SK-MEL-5 (cell line): Measurements from ENCODE around the gene DYNLT2B. TPM values are rescaled to one million over a fixed set of nuclear protein-coding genes. Genes with fewer than 3 reads are reported as not detected.
"Not testable (repeated sequence)": the region's sequence is repeated elsewhere in the genome, so short reads cannot be mapped to it uniquely, and the experiment has no call there.

Experiments
- DNase-seq: peaks from one replicate; pipeline ENCODE4 v3.0.0-alpha.2; 2016; ENCODE audit warnings: low read depth, low spot score
- in situ Hi-C: cut with HindIII; loops from 2 replicates; pipeline ENCODE4 v1.10.0; 2016; ENCODE audit warnings: low sequenced_read_pairs, high pct_unique_total_duplicates, low pct_unique_long_range_greater_than_20kb
- total RNA-seq: library from RNA; depleted of rRNA; stranded (reverse); fragments of >200 nt; shearing (Covaris generic); gene quantifications from 2 replicates; pipeline ENCODE4 v1.2.3, GENCODE V29; 2014

DYNLT2B gene
- total RNA-seq, 1 experiment from 2014 or later, result 1.0 TPM

GRCh38 chr3:196335503-196335948 is 17.5 kb upstream of the DYNLT2B start:
- in situ Hi-C loops, result no loop called here
- no peak for DNase-seq

GRCh38 chr3:196334982-196335381 is 16.9 kb upstream of the DYNLT2B start:
- DNase-seq, result no peak
- in situ Hi-C loops, result no loop called here

DNA sequence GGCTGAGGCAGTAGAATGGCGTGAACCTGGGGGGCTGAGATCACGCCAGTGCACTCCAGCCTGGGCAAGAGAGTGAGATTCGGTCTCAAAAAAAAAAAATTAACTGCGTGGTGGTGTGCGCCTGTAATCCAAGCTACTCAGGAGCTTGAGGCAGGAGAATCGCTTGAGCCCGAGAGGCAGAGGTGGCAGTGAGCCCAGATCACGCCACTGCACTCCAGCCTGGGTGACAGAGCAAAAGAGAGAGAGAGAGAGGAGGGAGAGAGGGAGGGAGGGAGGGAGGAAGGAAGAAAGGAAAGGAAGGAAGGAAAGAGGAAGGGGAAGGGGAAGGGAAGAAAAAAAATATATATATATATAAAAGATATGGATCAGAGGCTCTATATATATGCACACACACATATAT is 14.1 kb upstream of the DYNLT2B start:
- no peak for DNase-seq
- in situ Hi-C loops, result no loop called here

- in situ Hi-C loops, result no loop called here
- DNase-seq, result no peak
Observed at GRCh38 chr3:196327405-196327804, 9.4 kb upstream of the DYNLT2B start.

GRCh38 chr3:196326936-196327335 is 8.9 kb upstream of the DYNLT2B start:
- DNase-seq, result no peak
- in situ Hi-C loops, result no loop called here

DNA sequence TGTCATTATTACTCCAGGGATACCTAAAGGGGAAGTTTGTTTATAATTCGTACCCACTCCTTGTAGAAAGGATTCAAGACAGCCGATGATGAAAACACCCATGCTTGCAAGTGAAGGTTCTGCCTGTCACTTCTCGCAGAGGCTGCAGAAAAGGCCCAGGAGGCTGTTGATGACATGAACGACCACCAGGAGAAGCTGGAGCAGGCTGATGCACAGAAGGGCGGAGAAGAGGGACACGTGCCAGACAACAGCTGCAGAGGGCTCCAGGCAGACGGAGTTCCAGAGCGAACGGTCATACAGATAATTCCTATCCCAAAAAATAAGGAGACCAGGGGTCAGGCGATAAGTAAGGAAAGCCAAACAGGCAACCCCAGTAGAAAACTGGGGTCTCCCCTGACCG is 5.7 kb upstream of the DYNLT2B start:
- DNase-seq, result peak; percentile 30
- in situ Hi-C loops, result no loop called here

GRCh38 chr3:196323016-196323415 is 5.0 kb upstream of the DYNLT2B start:
- DNase-seq, result no peak
- in situ Hi-C loops, result no loop called here

DNA sequence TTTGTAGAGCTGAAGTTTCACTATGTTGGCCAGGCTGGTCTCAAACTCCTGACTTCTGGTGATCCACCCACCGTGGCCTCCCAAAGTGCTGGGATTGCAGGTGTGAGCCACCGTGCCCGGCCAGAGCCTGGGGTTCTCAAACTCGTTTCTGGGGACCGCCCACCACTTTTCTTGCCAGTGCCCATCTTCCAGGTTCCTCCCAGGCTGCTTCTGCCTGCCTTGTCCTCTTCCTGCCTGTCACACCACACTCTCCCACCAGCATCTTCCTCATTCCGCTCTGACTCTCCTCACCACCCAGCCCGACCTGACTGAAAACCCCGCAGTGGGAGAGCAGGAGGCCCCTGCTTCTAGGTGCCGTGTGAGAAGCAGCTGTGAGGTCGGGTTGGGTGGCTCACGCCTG is 3.1 kb upstream of the DYNLT2B start:
- no peak for DNase-seq
- in situ Hi-C loops, result no loop called here

DNA sequence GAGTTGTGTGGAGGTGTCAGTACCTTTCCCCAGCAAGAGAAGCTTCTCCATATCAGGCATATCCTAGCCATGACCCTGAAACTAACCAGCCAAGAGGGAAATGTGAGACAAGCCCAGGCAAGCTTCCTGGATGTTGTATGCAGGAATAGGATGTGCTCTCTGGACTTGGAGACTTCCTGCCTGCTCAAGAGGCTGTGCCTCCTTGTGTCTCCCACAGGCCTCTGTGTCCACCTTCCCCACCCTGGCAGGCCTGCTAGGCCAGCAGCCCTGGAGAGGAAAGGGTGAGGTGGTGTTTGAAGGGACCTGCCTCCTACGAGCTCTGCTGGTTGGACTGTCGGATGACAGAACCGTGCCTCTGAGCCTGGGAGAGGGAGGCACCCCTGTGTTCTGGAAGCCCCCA is 2.1 kb upstream of the DYNLT2B start:
- in situ Hi-C loops, result no loop called here
- DNase-seq, result no peak

DNA sequence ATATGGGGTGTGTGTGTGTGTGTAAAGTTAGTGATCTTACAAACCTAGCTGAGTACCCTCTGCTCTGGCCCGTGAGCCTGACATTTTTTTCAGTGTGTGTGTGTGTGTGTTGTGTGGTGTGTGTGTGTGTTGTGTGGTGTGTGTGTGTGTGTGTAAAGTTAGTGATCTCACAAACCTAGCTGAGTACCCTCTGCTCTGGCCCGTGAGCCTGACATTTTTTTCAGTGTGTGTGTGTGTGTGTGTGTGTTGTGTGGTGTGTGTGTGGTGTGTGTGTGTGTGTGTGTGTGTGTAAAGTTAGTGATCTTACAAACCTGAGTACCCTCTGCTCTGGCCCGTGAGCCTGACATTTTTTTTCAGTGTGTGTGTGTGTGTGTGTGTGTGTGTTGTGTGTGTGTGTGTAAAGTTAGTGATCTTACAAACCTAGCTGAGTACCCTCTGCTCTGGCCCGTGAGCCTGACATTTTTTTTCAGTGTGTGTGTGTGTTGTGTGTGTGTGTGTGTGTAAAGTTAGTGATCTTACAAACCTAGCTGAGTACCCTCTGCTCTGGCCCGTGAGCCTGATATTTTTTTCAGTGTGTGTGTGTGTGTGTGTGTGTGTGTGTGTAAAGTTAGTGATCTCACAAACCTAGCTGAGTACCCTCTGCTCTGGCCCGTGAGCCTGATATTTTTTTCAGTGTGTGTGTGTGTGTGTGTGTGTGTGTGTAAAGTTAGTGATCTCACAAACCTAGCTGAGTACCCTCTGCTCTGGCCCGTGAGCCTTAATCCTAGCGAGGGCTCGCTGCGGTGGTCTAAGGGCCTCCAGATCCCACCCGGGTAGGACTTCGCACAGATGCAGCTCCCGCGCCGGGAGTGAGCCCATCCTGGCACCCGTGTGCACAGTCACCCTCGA is 997 bp downstream of the DYNLT2B start:
- in situ Hi-C loops, DNase-seq: not testable (repeated sequence)

GRCh38 chr3:196315821-196316220 is 2.2 kb downstream of the DYNLT2B start:
- DNase-seq, result no peak

GRCh38 chr3:196314597-196314996 is 3.4 kb downstream of the DYNLT2B start:
- in situ Hi-C loops, result no loop called here
- DNase-seq, result no peak

More at GRCh38 chr3:196315821-196316220, 2.2 kb downstream of the DYNLT2B start:
- in situ Hi-C loops, result no loop called here

- in situ Hi-C loops, DNase-seq: not testable (repeated sequence)
Observed at GRCh38 chr3:196314086-196314485, 4.0 kb downstream of the DYNLT2B start.

- DNase-seq, in situ Hi-C loops: not testable (repeated sequence)
Observed at GRCh38 chr3:196302960-196303359, 15.1 kb downstream of the DYNLT2B start.

DNA sequence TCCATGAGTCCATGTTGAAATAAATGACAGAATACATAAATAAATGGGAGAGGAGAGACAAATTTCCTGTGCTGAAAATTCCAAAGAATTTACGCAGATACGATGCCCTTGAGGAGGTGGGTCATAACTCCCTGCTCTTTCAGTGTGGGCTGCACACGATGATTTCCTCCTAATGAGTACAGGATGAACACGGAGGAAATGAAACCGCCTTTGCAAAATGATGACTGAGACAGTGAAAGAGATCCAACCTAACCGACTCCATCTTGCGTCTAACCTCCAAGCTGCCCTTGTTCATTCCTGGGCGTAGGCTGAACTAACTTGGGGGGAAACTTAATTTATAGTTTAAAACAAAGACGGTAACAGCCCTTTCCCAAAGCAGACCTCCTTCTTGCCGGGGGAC is 15.5 kb downstream of the DYNLT2B start:
- in situ Hi-C loops, DNase-seq: not testable (repeated sequence)

DNA sequence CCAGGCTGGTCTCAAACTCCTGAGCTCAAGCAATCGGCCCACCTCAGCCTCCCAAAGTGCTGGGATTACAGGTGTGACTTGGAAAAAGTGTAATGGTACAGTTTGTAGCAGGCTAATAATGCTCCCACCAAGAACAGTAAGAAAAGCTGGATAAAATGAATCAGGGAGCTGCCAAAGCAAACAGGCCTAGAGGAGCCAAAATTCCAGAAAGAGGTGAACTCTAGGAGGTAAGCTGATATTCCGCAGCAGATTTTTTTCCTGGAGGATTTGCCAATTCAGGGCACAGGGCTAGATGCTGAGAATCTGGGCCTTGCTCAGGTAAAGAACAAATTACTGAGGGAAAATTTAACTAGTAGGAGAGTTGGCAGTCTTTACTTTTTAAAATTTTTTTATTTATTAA is 19.5 kb downstream of the DYNLT2B start:
- DNase-seq, result no peak
- in situ Hi-C loops, result no loop called here

- peak; percentile 19 for DNase-seq
- in situ Hi-C loops, result no loop called here
Observed at GRCh38 chr3:196292286-196292923, 25.6 kb downstream of the DYNLT2B start.

- peak; percentile 69 for DNase-seq
- in situ Hi-C loops, result no loop called here
Observed at GRCh38 chr3:196288141-196288460, 29.9 kb downstream of the DYNLT2B start.
